ENCODE results near the gene PRKCH.
A peak's percentile ranks its signal among the peaks of the same experiment; 100 is the strongest.

PRKCH gene

DNA sequence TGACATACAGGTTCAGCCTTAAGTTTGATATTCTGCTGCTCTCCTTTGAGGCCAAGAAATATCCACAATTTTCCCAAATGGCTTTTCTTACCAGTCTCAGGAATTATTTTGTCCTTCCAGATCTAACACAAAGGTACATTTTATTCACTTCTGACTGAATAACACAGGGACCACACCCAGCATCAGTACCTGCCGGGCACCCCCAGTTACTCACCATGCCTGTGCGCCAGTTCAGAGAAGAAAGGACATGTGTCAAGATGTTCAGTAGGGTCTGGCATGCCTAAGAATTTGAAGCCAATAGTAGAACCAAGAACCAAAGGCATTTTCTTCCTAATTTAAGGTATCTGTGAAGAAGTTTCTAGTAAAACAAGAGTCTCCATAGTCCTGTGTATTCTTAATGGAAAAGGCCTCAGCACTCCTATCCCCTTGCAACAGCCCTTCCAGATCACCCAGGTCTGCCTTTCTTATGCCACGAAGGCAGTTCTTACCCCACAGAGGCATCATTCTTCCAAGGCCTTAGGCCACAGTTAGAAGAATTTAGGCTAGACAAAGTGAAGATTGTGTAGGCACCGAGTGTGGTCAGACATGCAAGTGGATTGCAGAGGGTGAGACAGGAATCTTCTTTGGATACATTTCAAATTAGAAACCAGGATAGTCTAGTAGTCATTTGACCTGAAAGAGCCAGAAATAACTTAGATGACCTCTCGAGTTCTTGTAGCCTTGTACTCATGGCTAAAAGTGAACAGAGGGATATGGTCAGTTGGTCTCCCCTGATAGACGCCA lies 233.9 kb downstream of the PRKCH start:
- no peak for DNase-seq

DNA sequence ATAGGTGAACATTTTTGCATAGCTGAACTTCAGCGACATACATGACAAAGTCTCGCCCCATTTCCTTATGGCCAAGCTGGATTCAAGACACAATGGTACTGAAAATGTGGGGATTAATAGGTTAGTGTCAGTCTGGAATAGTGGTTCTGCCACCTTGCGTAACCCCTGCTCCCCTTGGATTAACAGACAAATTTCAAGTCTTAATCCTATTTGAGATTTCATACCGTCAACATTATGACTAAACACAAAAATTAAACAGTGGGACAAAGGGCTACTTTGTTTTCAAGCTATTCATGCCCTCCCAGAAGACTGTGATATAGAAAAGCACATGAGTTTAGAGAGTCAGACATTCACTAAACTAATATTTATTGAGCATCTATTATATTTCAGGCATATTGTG lies 235.1 kb downstream of the PRKCH start:
- DNase-seq, result no peak

DNA sequence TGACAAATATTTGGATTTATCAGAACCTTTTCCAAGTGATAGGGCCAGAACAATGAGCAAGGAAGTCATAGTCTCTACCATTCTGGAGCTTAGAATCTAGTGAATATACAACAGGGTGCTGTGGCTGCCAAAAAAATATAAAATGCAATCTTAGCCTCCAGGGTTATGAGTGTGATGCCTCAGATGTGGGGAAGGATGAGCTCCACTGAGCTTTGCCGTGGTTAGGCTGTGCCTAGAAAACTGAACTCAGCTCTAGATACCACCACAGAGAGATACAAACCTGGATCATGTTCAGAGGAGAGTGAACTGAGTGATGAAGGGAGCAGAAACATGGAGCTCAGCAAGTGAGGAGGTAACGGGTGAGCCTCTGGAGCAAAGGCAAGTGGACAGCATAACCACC lies 235.9 kb downstream of the PRKCH start:
- no peak for DNase-seq

DNA sequence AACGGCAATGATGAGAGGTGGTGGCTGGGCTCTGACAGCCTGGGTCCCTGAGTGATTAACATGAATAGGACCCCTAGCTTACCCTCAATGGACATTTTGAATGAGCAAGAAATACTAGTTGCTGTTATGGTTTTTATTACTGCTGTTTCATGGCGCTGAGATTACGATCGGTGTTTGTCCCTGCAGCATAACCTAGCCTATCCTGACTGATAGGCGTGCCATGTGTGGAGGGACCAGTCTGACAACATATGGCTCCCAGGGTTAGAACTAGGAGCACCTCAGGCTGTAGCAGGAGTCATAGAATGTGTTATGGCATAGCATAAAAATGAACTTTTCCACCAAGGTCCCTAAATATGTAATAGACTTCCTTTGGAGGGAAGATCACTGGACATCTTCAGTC lies 236.5 kb downstream of the PRKCH start:
- DNase-seq, result no peak

DNA sequence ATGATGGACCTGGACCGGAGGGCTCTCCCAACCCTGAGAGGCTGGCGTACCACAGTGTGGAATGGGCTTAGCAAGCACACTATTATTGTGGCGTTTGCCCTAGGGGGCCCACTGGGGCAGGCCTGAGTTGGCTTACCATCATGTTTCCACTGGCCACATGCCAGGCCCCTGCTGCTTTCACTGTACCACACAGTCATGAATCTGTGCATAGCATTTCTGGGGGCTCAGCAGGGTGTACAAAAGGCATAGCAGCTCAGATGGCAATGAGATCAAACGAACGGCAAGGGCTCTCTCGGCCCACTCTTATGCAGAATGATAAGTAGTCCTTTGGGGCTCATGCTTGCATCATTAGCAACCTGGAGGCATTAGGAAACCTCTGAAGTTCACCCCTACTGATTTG lies 236.9 kb downstream of the PRKCH start:
- DNase-seq, result no peak

DNA sequence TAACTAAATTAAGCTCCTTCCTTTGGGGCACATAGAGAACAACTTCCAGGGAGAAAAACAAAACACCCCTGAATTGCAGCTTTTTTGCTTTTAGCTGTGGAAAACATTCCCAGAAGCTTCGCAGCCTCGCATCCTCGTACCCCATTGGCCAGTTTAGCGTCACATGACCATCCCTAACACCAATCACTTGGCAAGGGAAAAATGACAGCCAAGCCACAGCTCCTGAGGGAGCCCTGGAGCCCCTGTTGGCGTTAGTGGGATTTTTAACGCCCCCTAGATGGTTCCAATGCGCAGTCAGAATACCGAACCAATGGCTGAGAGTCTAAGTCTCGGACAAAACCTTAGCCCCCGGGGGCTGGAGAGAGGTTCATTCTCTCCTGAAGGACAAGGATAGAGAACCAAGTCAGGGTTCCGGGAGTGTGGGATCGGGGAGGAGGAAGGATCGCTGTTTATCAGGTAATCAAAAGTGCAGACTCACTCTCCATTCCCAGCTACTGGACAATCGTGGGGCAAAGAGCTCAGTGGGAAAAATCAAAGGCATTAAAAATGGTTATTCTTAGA lies 238.3 kb downstream of the PRKCH start:
- DNase-seq, result no peak

DNA sequence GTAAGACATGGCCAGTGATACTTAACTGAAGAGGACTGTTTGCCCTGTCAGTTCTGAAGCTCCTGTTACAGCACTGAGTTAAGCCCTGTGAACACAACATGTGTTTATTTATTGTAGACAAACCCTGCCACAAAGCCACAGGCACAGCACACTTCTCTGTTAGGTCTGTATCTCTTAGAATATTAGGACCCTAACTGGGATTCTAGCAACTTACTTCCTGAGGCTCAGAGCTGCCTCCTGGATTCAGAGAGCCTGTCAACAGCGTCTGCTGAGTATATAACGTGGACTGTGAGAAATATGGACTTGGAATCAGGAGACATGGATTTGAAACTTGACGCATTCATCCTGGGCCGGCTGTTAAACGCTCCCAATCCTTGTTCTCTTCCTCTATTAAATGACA lies 238.9 kb downstream of the PRKCH start:
- DNase-seq, result no peak

DNA sequence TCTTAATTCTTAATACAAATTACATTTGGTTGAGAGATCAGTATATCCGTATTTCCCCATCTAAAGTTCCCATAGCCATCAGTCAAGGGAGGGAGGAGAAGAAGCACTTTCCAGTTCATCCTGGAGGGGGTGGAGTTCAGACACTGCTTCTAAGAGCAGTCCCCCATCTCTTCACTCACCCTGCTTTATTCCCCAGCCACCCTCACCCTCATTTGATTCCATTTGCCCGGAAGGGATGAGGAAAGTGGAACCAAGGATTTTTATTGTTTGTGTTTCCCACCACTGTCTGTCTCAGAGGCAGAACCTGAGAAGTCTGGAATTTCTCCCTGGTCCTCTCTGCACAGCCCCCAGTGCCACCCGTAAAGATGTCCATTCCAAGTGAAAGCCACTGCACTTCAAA lies 239.7 kb downstream of the PRKCH start:
- peak in 1 of 4 experiments; percentile 25 for DNase-seq

DNA sequence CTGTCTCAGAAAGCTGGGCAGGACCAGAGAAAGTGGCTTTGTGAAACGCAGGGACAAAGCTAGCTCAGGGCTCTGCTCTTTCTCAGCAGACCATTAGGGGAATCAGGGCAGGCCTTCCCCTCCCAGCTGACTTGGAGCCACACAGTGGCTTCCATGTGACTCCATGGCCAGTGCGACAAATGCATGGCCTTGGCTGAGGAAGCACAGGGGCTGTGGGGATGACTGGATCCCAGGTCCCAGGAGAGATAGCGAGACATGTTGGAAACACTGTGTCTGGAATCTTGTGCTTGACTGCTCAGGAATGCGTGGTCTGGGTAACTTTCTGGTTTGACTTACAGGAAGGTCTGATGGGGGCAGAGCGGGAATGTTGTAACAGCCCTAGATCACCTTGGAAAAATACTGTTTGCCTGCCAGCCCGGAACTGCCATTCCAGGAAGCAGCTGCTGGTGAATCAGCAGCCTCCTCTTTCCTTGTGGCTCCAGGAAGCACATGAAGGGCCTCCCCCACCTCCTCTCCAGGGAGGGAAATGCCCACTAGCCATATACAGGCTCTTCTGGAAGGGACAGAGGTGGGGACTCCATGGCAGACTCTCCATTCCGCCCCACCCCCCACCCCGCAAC lies 240.4 kb downstream of the PRKCH start:
- peak; percentile 58 to 80 (median 77) for DNase-seq

DNA sequence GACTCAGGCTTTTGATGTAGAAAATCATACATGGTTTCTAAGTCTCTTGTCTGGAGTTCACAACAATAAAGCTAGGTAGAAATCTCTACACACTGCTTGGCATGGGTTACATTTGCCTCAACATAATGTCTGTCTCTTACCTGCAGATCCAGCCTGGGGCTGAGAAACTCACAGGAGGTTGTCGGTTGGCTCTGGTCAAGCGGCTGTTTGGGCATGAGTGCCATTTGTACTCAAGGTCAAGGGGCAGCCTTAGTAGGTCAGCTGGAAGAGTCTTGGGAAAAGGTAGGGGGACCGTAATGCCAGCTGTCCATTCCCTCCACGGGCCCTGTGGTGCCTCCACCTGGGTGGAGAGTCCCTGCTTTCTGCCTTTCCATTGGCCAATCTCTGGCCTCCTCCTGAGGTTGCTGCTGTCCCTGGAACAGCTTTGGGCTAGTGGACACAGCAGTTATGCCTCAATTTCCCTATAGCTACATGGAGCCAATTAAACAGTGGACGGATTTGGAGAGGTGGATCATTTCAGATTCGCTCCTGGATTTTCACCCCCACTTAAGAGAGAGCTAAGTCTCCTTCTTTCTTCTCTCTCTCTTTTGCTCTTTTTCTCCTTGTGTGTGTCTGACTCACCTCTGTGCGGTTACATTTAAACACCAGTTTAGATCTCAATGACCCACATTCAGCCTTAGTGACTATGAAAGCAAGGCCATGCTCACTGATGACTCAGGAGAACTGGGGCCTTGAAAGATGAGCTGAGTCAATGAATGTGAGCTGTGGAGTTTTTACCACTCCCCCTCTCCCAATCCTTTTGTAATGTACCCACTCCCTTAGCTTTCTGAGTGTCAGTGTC lies 241.2 kb downstream of the PRKCH start:
- DNase-seq, result peak; percentile 54 to 84 (median 63)

DNA sequence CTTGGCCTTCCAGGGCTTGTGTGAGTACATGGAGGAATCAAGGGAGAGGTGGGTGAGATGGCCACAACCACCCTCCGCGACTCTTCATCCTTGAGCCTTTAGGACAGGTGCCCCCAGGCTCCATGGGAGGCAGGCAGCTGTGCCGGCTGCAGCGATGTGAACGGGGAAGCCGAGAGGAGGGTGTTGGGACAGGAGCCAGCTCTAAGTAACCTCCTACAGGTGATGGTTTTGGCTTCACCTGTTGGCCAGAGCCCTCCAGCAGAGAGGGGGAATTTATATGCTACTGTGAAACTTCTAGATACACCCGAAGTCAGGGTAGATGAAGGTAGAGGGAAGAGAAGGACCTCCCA lies 241.8 kb downstream of the PRKCH start:
- DNase-seq, result no peak

DNA sequence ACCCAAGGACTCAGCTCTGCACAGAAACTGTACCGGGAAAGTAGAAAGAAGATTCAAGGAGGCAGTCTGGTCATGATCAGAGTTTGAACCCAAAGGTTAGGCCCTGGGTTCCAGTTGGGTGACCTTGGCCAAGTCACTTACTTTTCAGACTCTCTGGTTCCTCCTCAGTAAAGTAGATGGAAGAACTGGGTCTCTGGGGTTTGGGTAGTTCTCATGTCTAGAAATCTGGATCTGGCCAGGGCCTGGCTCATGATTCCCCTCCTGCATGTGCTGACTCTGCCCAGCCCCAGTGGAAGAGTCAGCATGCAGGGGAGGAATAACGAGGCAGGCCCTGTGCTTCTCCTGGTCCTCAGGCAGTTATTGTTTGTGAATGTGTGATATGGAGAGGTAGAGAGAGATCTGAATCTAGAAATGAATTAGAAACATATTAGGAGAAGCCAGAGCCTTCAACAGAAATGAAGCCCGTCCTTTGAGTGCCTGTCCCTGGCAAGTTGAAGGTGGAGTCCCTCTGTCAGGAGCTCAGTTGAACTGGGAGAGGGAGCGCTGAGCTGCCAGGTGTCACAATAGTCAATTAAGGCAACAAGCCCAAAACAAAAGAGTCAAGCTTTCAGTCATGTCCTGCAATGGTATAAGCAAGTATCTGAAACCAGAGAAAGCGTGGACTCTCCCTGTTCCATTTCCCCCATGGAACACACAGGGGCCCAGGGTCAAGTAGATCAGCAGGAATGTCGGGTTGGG lies 242.7 kb downstream of the PRKCH start:
- peak in 2 of 4 experiments; percentile 27 to 30 for DNase-seq

DNA sequence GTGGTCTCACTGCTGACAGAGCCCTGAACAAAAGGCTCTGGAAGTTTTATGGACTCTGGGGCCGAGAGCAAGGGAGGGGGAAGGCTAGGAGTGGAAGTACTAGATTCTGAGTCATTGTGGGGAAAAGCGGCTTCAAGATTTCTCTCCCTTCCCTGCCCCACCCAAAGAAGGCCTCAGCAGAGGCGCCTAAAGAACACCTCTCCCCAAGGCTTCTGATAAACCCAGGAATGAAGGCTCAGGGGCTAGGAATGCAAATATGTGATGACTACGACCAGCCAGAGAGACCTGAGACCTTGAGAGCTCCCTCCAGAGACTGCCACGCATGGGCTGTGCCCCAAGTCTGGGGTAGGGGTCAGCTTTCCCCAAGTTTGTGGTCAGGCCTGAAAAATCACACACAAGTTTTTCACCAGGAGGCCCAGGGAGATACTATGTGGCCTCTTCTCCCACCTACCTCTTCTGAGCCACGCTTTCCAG lies 243.3 kb downstream of the PRKCH start:
- peak in 3 of 4 experiments; percentile 47 to 65 (median 54) for DNase-seq

DNA sequence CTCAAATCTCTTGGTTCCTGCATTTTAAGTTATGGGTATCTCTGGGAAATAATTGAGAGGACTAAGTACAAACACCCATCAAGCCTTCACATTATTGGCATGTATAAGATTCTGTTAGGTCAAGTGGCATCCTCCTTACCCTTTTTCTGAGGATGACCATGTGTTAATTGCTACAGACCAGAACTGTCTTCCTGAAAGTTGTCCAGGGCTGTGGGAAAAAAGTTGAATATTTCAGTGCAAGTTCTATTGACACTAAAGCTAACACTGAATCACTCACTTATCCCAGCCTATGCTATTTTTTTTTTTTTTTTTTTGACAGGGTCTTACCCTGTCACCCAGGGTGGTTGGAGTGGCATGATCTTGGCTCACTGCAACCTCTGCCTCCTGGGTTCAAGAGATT lies 243.8 kb downstream of the PRKCH start:
- DNase-seq, result no peak

DNA sequence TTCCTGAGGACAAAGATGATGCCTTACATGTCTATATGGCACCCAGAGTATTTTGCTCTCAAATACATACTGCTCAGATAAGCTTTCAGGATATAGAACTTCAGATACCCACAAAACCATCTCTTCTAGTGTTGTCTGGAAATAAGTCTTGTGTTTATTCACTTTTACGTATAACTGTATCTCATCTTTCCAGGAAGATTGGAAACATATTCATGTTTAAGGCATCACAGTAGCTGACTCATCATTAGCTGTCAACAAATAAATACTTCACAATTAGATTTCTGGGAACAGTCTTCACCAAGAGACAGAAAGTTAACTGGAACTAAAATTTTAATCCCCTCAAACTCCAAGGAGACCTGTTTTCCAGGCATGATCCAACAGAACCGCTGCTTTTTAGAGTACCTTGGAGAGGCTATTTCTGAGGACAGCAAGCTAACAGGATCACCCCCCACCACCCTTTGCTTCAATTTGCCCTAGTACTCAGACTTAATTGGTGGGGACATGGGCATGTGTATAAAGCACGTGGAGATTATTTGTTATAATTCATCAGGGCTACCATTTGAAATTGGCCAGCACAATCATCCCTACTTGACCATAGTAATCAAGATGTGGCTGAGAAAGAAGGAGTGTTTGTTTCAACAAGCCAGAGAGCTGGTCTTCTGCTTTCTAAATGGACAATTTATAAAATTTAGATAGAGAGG lies 244.6 kb downstream of the PRKCH start:
- DNase-seq, result no peak

DNA sequence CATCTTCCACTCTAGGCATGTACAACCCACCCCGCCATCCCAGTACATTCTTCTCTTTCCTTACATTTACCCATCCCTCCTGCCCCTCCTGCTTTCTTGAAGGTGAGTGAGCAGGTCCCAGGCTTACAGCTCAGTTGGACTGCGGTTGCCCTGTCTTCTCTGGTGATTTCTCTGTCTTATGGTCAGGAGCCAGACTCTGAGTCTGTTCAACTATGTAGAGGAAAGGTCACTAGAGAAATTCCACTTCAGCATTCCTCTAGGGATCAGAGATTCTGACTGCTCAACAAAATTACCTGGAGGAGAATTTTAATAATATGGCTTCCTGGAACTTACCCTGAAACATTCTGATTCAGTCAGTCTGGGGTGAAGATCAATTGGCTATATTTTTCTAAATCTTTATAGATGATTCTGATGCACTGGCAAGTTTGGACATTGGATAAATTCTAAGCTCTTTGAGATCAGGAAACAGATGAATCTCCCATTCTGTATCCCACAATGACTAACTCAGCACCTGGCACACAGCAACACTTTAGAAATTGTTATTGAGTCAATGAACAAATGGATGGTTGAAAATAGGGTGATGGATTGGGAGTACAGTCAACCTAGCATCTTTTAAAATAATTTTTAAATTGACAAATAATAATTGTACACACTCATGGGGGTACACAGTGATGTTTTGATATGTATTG lies 245.3 kb downstream of the PRKCH start:
- DNase-seq, result no peak

DNA sequence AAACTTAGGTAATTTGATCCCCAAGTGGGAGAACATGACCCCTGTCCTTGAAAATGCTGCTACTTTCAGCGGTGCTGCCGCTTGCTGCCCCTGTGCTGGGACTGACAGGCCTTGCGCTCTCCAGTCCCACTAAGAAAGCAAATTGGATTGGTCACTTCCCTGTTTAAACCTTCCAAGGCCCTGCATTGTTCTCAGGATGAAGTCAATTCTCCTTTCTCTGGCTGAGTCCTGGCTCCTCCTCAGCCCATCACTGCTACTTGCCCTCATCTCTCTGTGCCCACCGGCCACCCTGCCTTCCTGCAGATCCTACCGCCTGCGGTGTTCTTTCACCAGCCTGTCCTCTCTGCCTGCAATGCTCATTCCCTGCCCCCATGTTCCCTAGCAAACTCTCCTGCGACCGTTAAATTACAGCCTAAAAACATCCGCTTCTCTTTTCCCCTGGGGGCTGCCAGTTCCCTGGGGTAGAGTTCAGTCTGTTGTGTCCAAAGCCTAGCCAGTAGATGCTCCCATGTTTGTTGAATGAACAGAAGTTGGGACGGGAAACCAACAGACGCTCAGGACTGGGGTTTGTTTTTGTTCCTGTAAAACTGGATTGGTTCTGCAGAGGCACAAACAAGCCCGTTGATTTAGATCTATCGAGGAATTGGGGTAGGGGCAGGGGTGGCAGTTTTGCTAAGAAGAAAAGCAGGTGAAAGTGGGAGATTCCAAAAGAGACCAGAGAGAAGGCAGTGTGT lies 246.6 kb downstream of the PRKCH start:
- peak; percentile 31 to 66 (median 50) for DNase-seq

DNA sequence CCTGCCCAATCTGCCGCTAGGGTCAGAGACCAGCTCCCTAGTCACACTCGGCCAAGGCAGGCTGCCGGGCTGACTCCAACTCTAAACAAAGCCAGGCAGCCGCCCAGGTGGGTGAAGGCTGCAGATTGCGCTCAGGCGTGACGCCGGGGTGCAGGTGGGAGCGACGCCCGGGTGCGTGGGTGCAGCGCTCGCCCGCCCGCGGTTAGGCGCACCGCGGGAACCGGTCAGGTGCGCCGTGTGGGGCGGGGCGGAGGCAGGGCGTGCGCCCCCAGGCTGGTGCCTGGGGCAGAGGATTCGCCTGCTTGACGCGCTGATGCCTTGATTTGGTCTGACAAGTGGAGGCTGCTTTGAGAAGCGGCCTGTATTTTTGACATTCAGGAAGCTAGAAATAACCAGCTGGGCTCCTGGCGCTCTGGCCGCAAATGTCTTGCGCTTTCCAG lies 247.2 kb downstream of the PRKCH start:
- DNase-seq, result peak in 3 of 4 experiments; percentile 45 to 59 (median 48)

DNA sequence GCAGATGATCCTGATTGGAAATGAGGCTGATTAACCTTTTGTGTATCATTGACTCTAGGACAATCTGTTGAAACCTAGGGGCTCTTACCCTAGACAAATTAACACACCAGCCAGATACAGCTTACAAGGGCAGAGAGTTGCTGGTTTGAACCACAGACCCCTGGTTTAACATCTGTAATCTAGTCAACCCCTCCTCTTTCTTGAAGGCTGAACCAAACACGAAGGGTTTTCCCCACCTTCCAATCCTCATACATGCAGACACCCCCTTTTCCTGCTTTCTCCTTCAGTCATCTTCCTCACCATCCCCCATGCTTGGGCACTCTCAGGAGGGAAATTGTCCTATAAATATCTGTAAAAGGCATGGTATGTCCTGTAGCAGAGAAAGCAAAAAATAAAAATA lies 247.9 kb downstream of the PRKCH start:
- no peak for DNase-seq
